DMS79 treated with DMSO at 0.1 percent for 48 hours (cell line): ENCODE data around the gene RRBP1.

Experiments used
- DNase-seq: peaks from one replicate; lab custom pipeline; 2025; lab: John Stamatoyannopoulos, UW

Gene RRBP1

DNA sequence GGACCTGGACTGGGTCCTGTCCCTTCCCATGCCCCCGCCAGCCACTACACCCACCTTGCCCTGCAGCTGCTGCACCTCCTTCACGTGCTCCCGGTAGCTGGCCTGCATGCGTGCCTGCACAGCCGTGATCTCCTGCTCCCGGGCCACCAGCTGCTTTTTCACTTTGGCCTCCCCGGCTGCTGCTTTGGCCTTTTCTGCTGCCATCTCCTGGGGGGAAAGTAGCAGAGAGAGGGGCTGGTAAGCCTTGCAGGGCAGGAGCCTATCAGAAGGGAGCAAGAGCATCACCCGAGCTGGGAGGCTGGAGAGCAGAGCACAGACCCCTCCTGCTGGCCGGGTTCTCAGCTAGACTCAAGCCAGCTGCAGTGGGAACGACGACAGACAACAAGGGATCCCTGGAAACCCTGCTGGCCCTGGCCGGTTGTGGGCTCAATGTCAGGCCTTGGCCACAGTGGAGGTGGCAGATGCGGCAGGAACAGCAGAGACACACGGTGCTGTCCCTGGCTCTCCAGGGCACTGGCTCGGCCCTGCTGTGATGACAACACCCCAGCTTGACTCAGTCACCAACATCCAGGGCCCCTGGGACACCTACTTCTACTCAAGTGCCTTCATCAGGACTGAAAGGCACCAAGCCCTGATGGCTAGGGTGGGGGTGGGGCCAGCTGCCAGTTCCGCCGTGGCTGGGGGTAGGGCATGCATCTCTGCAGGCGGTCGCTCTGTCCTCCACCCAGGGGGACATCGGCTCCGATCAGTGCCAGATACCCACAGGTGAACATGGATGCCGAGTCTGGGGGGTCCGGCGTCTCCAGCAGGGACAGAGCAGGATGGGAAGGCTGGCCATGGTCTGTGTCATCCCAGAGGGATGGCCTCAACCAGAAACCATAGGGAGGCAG, 45.3 kb downstream of the RRBP1 start:
- peak; percentile 35 for DNase-seq

GRCh38 chr20:17635332-17636244, 46.5 kb downstream of the RRBP1 start:
- DNase-seq, result peak; percentile 22

DNA sequence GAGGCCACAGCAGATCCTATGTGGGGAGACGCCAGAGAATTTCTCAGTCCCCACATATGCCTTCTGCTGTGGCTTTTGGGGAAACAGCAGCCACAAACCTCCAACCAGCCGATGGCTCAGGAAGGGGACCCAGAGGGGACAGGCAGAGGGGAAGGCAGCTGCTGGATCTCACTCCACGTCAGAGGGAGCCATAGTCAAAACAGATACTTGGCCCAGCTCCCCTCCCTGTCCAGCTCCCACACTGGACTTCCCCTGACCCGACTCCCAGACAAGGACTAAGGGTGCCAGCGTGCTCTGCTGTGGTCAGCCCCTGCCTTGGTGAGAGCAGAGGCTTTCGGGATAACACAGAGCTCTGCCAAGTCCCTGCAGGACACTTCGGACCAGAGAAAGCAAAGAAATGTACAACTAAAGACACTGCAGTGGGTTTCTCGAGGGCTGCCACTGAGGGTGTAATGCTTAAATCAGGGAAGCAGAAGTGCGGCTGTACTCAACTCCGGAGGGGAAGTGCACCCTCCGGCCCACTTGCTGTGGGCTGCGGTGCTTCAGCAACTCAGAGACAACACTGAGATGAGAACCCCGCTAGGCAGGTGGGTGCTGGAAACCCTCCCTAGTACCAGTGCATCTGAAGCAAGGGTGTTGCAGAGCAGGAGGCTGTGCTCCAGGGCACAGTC, 47.2 kb downstream of the RRBP1 start:
- no peak for DNase-seq

DNA sequence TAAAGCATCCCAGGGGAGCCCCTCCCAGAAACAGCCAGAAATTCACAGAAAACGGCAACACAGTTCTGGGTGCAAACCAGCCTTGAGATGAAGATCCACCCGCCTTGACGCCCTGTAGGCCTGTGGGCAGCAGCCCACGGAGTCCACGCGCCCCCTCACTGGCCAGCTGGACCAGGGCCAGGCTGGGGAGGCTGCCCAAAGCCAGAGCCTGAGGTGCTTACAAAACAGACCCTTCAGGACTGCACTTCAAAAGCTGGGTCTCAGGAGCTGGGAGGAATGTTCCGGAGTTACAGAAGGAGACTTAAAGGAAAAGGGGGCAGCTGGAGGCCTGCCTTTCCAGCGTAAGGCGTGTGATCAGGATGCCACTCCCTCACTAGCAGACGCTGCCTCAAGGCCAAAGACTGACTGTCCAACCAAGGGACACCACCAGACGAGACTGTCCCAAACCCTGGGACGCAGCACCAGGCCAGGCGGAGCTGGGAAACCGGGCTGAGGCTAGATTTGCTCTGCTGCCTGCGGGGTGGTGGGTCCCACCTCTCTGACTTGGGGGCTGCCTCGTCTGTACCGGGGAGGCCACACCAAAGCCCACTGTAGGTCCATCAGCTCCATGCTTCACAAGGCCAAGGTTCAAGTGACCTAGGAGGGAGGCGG, 48.1 kb downstream of the RRBP1 start:
- no peak for DNase-seq

- no peak for DNase-seq
Measured at GRCh38 chr20:17633221-17633849, 48.7 kb downstream of the RRBP1 start.

GRCh38 chr20:17631576-17632319, 50.3 kb downstream of the RRBP1 start:
- no peak for DNase-seq

- DNase-seq, result no peak
Measured at GRCh38 chr20:17630806-17631195, 51.2 kb downstream of the RRBP1 start.

- no peak for DNase-seq
Measured at GRCh38 chr20:17630151-17630805, 51.8 kb downstream of the RRBP1 start.

- DNase-seq, result no peak
Measured at GRCh38 chr20:17629678-17630089, 52.4 kb downstream of the RRBP1 start.

GRCh38 chr20:17629025-17629424, 53.0 kb downstream of the RRBP1 start:
- no peak for DNase-seq

GRCh38 chr20:17628101-17628841, 53.8 kb downstream of the RRBP1 start:
- no peak for DNase-seq

- DNase-seq, result no peak
Measured at GRCh38 chr20:17627101-17627955, 54.7 kb downstream of the RRBP1 start.

DNA sequence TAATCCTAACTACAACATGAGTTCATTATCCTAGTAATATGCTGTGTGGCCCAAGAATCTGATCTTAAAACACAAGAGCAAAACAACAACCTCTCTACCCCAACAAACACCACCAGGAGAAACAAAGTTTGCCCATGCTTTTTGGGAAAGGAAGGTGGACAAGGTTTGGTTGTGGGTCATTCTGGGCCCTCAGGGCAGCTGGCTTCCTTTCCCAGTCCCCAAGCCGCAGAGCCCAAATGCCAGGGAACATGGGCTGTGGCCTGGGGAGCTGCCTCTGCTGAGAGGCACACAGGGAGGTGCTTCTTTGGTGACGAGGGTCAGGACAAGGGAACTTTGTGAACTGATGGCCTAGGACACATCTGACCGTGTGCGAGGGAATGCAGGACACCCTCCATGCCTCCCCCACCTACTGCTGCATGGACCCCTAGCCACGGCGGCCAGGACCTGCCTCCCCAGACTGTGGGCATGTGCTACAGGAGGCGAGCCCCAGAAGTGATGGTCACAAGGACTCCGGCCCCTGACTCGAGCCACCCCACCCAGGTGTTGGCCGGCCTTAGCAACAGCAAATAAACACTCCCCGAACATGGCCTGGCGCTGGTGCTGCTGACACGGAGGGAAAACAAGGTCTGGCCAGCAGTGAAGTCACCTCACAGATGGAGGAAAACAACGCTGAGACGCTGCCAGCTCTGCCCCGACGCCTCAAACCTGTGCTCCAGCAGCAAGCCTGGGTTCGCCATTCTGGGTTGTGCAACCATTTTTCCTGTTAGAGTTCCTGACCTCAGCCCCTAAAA, 55.6 kb downstream of the RRBP1 start:
- DNase-seq, result no peak

DNA sequence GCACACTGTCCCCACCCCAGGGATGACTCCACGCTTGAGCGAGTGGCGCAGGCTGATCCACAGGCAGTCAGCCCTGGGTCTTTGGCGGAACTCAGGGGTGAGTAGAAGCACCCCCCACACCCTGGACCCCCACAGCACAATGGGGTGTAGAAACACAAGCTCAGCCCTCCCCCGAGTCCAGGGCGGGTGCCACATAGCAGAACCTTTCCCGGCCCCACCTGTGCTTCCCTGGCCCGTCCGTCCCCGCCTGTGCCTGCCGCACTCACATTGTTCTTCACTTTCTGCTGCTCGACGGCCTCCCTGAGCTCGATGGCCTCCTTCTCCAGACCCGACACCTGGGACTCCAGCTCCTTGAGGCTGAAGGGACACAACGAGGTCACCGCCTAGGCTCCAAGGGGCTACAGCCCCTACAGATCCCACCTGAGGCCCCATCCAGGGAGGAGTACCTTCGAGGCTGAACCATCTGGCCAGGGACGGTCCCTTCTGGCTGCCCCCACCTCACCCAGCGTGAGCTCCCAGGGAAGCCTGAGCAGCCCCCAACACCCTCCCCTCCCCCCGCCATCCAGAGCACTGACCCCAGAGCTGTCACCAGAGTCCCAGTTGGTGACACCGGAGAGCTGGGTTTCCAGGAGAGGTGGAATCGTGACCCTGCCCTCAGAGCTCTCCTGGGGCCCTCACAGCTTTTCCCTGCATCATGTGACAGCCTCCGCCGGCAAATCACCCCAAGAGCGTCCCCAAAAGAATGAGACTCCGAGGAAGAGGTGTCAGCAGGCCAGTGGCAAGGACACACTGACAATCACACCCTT, 56.6 kb downstream of the RRBP1 start:
- DNase-seq, result no peak

- no peak for DNase-seq
Measured at GRCh38 chr20:17624551-17625245, 57.3 kb downstream of the RRBP1 start.

- DNase-seq, result no peak
Measured at GRCh38 chr20:17624070-17624469, 58.0 kb downstream of the RRBP1 start.
